GM19397 (cell line): Measurements from ENCODE around the gene PRELP.
"Not testable (repeated sequence)": the region's sequence is repeated elsewhere in the genome, so short reads cannot be mapped to it uniquely, and the experiment has no call there.

Experiments used
- ATAC-seq: cut with Tn5 transposase; IDR thresholded peaks from one replicate; pipeline ENCODE4 v1.9.1; 2021; ENCODE audit warnings: mild to moderate bottlenecking, moderate library complexity; ENCODE audit not compliant: unreplicated experiment

Gene PRELP

DNA sequence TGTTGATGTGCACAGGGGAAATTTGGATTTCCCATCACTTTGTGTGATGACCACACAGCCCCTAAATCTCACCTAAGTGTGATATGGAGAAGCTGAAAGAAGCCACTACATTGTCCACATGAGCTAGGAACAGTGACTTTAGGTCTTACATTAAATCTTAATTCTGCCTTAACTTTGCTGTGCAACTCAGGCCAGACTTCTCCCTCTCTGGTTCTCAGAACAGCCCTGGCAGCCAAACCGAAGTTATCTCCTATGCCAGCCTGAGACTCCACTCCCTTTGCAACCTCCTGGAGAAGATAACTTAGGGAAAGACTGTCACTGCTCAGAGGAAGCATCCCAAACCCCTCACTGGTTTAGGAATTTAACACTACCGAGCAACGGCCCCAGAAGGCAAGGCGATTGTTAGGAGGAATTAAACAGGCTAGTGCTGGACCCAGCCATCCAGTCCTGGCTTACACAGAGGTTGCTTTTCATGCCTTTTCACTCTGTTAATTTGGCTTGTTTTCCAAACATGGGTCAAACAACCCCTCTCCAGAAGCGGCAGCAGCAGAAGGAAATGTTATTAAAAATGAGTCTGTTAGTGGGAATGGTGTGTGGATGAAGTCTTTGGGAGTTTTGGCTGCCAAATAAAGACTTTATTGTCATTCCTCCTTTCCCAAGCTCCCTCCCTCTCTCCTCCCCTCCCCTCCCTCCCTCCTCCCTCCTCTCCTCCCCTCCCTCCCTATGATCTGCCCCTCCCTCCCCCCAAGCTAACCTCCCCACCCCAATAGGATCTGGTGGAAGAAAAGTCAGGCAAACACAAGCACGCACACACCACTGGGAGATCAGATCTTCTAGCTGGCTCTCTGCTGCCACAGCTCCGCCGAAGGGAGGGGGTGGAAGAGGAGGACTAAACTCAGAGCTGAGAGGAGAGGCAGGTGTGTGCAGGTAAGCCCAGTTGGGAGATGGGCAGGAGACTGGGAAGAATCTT lies at the start of gene PRELP:
Gene PRELP (plus strand): TSS at position 795 of the 970 bp plus-strand sequence. CDS start 7,379 bp downstream, outside the sequence.
- no peak for ATAC-seq

DNA sequence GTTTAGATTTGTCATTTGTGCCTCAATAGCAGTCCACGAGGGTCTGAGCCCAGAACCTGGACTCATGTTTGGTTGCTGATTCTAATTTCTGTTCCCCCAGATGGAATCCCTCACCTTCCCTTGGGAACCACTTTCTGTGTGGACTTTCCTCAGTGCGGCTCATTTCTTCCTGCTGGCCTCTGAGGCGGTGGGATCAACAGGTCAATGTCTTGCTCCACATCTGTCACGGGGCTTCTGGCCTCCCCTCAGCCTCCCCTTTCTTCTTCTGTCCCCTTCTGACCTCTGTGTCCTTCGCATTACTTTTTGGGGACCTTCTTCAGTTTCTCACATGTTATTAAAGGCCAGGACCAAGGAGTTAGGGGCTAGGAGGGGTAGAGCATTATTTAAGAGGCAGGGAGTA lies 49.2 kb upstream of the PRELP start:
- ATAC-seq: no peak

DNA sequence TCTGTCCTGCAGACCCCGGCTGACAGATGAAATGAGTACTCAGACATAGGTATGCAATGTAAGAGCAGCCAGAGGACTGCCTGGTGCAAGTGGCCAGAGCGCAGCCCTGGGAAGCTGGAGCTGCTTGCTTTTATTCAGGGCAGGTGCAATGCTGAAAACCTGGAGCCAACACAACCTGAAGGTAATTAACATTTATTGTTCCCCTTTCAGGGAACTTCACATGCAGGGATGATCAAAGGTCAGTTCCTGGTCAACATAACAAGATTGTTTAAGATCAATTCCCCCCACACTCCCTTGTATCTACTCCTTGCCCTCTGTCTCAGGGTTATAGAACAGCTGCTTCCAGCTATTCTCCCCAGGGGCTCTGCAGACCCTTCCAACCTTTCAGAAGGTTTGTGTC lies 48.7 kb upstream of the PRELP start:
- ATAC-seq: no peak

DNA sequence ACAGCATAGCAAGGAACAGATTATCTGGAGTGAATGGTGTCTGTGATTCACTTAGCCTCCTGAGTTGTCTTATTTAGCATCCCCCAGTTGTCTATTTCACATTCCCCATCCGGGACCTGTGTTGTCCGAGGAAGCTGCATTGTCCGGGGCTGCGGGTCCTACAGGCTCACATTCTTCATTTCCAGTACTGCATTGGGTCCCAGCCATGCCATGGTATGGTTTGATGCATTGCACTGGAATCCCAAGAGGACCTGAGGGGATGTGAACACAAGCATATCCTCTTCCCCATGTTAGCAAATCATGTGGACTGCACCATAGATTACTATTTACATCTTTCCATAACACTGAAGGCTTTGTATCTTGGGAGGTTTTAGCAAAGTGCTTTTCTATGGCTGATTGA lies 48.2 kb upstream of the PRELP start:
- ATAC-seq: no peak

DNA sequence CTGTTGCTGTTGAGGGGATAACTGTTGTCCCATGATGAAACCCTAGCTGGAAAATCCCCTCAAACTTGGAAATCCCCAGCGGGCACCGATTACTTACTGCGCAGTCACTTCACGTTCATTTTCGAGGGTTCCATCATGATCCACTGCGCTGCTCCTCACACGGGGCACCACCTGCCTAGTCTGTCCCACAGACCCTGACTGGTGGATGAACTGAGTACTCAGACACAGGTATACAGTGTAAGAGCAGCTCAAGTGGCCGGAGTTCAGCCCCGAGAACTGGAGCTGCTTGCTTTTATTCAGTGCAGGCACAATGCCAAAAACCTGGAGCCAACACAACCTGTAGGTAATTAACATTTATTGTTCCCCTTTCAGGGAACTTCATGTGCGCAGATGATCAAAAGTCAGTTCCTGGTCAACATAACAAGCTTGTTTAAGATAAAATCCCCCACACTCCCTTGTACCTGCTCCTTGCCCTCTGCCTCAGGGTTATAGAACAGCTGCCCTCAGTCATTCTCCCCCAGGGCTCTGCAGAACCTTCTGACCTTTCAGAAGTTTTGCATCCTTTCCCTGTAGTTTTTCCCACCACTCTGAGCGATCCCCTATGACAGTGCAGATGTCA lies 46.5 kb upstream of the PRELP start:
- no peak for ATAC-seq

DNA sequence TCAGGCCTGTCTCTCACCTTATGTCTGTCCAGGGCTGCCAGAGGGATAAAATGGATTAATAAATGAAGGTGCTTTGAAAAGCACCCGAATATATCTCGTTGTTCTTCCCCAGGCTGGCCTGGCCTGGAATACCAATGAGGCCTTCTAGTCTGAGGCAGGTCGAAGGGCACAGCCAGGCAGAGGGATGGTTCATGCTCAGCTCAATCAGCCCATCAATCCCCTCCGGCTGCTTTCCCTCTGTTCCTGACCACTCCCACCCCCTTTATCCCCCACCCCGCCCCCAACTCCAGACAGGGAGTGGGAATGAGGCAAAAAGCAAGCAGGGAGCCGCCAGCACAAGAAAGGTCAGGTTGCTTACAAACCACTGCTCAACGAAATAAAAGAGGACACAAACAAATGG lies 40.0 kb upstream of the PRELP start:
- no peak for ATAC-seq

DNA sequence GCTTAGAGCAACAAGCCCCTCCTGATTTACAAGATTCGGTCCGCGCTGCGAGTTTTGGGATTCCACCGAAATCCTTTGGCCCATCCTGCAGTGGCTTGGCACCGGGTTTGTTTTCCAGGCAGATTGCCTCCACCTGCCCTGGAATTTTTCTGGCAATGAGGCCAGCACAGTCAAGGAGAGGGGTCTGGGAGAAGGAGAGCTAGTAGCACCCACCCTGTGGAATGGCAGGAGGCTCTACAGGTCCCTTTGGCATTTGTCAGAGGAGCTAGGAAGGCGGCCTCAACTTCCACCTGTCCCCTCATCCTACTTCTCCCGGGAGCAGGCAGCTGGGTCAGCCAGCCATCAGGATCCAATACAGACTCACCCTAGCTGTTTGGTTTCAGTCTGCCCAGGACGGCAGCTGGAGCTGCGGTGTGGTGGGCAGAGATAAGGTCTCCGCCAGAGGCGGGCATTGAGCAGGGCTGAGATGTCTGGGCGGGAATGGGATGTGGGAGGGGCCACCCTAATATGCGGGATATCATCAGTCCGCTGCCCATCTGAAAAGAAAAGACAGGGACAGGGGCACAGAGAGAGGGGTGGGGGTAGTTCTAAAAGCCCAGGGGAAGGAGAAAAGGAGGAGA lies 37.8 kb upstream of the PRELP start:
- no peak for ATAC-seq

DNA sequence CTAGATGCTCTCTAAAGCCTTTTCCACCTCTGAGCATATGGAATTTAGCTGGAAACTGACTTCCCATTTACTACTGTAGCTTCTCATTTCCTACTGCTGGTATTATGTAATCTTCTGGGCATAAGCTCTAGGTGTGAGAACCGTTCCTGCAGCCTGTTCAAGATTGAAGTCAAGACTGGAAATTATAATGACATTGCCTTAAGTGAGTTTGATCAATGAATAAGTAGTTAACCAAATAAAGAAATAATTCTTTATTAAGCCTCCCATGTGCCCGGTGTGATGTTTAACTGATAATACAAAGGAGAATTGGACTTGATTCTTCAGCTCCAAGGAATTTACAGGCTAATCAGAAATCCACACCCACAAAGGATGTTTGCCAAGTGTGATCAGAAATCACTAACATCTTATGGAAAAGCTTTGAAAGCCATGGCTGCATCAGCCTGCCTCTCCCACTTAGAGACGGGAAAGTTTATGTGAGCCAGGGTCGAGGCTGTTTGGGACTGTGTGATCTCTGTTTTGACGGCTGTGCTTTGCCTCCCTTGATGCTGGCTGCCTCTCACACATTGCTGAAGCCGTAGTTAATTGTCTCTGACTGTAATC lies 36.4 kb upstream of the PRELP start:
- ATAC-seq: no peak

DNA sequence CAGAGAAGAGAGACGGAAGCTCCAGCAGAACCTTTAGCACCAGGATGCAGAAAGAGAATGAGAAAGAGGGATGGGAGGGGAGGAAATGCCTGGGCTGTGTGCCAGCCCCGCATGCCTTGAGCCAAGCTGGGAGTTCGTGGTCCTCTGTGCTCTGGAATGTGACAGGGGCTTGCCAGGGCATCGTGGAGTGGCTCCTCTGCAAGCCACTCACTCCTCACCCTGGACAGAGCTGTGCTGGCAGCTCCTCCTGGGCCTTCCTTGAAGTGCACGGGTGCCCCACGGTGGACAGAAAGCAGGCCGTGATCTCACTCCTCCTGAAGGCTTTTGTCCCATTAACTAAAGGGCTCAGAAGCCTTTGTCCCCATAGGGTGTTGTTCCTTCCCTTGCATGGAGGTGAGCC lies 34.8 kb upstream of the PRELP start:
- ATAC-seq: no peak

DNA sequence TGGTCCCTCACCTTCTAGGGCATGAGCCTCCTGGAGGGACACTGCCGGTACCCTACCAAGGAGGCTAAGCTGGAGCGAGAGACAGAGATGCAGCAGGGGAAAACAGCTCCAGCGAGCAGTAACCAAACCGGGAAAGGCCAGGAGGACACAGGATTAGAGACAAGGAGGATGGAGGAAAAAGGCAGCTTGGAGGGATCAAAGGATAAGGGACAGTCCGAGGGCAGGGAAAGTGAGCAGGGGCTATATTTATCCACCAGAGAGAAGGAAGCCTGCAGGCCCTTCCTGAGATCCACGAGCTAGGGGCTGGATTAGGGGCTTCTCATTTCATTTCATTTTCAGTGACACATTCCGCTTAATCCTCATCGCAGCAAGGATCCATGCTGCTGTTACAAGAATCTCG lies 33.8 kb upstream of the PRELP start:
- no peak for ATAC-seq

DNA sequence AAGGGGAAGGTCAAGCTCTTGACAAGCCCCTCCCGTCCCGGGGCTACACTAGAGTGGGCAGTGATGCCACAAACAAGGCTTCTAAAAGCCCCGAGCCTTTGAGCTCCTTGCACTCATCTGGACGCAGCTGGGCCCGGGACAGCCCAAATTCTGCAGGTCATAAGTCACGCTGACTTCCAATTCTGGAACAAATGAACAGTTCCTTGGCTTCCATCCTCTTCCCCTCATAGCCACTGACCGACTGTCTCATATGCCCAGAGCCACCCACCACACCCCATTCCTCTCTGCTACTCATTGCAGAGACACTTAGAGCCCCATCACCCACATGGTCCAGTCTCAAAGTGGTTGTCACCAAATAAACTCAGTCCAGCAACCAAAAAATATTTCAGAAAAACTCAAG lies 32.8 kb upstream of the PRELP start:
- ATAC-seq: no peak

DNA sequence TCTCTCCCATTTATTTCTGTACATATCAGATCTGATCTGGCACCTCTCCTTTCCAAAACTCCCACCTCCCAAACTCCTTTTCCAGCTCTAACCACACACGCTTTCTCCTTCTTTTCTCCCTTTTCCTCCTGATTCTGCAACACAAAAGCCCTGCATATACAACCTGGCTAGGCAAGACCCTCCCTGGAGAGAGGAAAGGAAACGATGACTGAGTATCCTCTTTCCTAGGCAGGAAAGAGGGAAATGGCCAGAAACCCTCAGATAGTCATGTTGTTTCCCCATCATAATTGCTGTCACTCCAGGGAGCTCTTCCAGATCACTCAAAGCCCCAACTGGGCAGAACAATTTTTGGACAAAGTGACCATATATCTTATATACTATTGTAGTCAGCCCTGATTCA lies 32.3 kb upstream of the PRELP start:
- ATAC-seq: no peak

DNA sequence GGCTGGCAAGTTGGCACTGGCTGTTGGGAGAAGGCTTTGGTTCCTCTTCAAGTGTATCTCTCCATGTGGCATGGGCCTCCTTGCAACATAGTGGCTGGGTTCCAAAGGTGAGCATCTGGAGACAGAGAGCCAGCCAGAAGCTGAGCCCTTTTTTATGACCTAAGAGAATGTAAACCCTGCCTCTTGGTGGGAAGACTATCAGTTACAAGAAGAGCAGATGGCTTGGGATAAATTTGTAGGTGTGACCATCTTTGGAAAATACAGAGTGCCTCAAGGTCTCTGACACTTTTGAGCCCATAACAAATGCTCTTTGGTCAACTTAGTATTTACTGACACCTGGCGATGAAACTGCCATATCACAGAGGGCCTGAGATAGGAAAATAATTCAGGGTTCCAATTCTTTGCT lies 31.4 kb upstream of the PRELP start:
- no peak for ATAC-seq

DNA sequence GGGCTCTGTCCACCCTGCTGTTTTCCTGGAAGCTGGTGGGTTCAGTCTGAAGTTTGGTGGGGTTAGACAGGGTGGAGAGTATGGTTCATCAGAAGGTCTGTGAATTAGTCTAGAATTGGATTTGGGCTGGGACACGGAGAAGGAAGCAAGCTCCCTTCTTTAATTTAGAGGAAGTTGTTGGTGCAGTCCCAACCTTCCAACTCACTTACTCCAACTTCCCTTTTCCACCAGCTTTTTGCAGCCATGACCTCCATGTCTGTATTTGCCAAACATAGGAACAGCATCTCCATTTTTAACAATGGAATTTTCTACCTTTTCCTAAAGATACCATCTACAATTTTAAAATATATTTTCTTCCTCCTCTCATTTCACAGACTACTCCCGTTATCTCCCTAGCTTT lies 28.5 kb upstream of the PRELP start:
- ATAC-seq: no peak

DNA sequence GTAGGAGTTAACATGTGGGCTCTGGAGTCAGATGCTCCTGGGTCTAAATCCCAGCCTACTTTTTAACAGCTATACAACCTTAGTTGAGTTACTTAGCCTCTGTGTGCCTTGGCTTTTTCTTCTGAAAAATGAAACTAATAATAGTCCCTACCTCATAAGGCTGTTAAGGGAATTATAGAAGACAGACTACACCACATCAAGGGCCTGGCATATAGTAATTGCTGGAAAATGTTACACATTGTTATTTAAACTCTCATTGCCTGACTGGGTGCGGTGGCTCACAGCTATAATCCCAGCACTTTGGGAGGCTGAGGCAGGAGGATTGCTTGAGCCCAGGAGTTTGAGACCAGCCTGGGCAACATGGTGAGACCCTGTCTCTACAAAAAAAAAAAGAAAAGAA lies 28.0 kb upstream of the PRELP start:
- not testable (repeated sequence) for ATAC-seq

DNA sequence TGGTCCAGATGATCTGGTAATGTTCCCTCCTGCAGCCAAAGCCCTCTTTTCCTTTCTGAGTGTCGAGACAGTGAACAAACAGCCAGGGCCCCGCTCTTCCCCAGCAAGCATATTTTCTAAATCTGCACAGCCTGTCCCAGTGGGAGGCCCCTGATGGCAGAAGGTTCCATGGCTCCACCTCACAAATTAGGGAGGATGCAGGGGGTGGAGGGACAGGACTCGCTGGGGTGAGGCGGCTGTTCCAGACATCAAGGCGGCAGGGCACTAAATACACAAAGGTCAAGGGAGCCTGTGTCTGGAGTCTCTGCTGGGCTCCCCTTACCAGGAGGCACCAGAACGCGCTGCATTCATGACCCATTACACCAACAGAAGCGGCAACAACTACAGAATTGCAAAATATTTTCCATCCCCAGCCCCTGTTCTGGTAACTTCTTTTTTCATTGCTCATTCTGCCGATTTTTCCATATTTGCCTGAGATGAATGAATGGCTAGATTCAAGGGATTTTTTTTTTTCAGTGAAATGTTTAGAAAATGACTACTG lies 27.0 kb upstream of the PRELP start:
- no peak for ATAC-seq

DNA sequence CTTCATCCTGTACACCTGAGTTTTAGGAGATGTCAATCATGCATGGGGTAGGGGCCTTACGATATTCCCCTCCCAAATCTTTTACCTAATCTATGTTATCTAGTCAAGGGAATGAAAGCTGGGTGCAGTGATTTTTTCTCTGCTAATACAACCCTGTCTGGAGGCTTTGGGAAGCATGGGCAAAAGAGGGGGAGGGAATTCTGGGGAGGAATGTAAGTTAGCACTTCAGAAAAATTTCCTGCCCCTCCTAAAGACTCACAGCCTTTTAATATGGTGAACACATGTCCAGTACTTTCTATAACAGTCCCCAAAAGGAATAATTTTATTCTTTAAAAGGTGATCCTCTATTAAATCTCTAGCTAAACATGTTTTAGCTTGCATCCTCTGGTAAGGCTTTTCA lies 25.6 kb upstream of the PRELP start:
- no peak for ATAC-seq

DNA sequence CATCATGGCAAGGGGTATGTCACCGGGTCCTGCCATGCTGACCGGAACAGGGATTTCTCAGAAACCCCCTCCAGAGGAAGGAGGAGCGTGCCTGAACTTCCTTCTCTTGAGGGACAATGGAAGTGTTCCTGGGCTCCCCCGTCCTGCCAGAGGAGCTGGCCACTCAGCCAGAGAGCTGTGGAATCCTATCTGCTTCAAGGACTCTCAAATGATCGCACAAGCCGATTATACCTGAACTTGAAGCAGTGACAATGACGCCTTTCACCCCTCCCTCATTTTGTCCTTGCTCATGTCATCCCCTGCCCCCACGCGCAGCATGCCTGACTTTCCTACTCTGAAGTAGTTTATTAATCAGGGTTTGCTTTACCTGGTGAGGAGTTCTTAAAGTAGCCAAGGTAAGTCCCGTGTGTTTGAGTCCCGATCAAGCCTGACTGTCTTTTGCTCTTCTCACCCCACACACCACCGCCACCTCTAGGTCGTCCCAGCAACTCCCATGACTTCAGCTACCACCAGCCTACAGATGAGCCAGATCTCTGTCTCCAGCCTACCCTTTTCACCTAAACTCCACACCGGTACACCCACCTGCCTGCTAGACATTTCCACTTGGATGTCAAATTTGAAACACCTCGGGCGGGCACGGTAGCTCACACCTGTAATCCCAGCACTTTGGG lies 25.0 kb upstream of the PRELP start:
- no peak for ATAC-seq

DNA sequence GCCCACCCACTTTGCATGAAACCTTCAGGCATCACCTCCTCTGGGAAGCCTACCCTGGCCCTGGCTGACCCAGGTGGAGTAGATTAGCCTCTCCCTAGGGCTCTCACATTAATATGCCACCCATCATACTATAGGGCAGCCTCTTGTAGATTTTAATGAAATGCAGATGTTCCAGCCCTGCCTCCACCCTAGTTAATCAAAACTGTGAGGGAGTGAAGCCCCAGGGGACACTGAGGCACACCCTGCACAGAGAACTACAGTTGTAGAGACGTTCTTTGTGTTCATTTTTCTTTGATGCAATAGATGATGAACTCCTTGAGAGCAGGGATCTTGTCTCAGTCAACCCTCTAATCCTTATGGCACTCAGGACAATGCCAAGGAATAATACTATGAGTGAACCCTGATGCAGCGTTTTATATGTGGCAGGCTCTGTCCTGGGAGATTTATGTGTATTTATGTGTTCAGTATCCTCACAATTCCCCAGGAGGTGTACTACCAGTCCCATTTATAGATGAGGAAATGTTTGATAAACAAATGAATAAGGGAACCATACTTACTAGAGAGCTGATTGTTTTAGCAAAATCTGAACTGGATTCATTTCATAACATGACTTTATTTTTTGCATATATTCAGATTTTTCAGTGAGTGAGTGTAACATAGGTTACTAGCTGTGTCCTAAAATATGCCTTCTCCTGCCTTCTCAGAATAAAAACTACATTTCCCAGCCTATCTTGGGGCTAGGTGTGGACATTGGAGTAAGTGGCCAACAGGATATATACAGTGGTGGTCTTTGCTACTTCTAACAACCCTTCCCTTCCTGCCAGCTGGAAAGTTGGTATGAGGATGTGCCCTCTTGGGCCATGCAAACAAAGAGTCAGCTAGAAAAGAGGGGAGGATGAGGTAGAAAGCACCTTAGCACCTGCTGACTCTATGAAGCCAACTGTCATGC lies 23.5 kb upstream of the PRELP start:
- ATAC-seq: no peak

DNA sequence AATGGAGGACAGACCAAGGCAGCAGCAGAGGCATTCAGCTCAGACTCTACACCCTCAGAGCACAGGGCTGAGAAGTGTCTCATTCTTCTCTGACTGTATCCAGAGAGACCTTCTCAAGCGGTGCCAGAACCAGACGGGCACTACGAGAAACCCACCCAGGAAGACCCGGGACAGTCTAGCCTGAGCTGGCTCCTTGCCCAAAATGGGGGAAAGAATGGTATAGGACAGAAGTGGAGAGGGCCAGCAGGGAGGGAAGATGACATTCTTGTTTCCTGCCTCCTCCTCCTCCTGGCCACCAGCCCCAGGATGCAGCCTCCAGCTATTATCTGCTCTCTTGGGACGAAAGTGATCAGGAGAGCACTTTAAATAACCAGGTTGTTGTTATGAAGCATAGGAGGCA lies 22.6 kb upstream of the PRELP start:
- no peak for ATAC-seq
